Thyroid gland (tissue), 4 donors: ENCODE results near the gene SLC13A3. TPM values are rescaled to one million over a fixed set of nuclear protein-coding genes. Genes with fewer than 3 reads are reported as not detected.
A peak's percentile ranks its signal among the peaks of the same experiment; 100 is the strongest.

Source experiments
- DNase-seq, 2 donors: peaks; one replicate each; pipeline ENCODE4 v3.0.0-alpha.2; 2019
- H3K27ac ChIP-seq, 3 donors: fragments of 200-600 bp; sonication (generic); 1 replicate in 2 of 3; 2 replicates in 1 of 3; pipeline ENCODE4 v1.5.1; 2016 to 2019; ENCODE audit warnings: mild to moderate bottlenecking in 1 of 3, moderate library complexity in 1 of 3
- H3K27me3 ChIP-seq: fragments of 200-600 bp; sonication (generic); one replicate; pipeline ENCODE4 v1.5.1; 2019
- H3K36me3 ChIP-seq, 2 donors: fragments of 200-600 bp; sonication (generic); one replicate each; pipeline ENCODE4 v1.5.1; 2016 to 2019
- H3K4me1 ChIP-seq, 2 donors: fragments of 200-600 bp; sonication (generic); one replicate each; pipeline ENCODE4 v1.5.1; 2017 to 2019
- H3K4me3 ChIP-seq, 3 donors: fragments of 200-600 bp; sonication (generic); replicated peaks in 1 of 3; 1 replicate in 2 of 3; 2 replicates in 1 of 3; pipeline ENCODE4 v1.5.1; 2016; ENCODE audit warnings: mild to moderate bottlenecking in 1 of 3
- H3K9me3 ChIP-seq: fragments of 200-600 bp; sonication (generic); one replicate; pipeline ENCODE4 v1.5.1; 2017
- POLR2A ChIP-seq, 2 donors: fragments of 450-650 bp; IDR thresholded peaks; one replicate each; pipeline ENCODE4 v1.6.1; 2017; ENCODE audit warnings: antibody characterized with exemption in 2 of 2, mild to moderate bottlenecking in 2 of 2, moderate library complexity in 1 of 2
- WGBS, 2 donors: methylation state at CpG; one replicate each; pipeline ENCODE4 v1.1.5; 2017; 5-methylcytosine and 5-hydroxymethylcytosine counted together
- intact Hi-C: fragments of 100-400 bp; cut with DNase I; formaldehyde crosslinking; loops from one replicate; pipeline ENCODE4 v1.15.1; 2023
- total RNA-seq, 4 donors: library from RNA; depleted of rRNA; stranded (reverse); fragments of >200 nt; gene quantifications; one replicate each; pipeline ENCODE4 v1.2.3, GENCODE V29; 2016
- TF ChIP-seq, protein P1 (sequence below), 6 experiments: fragments of 200-600 bp in 3 of 6; fragments of 450-650 bp in 3 of 6; sonication (generic) in 3 of 6; IDR thresholded peaks; one replicate each; pipeline ENCODE4 v1.5.1; 2016 to 2019; ENCODE audit warnings: antibody characterized with exemption in 6 of 6, mild to moderate bottlenecking in 2 of 6, inconsistent platforms in 1 of 6, moderate library complexity in 1 of 6

The SLC13A3 gene, protein sequence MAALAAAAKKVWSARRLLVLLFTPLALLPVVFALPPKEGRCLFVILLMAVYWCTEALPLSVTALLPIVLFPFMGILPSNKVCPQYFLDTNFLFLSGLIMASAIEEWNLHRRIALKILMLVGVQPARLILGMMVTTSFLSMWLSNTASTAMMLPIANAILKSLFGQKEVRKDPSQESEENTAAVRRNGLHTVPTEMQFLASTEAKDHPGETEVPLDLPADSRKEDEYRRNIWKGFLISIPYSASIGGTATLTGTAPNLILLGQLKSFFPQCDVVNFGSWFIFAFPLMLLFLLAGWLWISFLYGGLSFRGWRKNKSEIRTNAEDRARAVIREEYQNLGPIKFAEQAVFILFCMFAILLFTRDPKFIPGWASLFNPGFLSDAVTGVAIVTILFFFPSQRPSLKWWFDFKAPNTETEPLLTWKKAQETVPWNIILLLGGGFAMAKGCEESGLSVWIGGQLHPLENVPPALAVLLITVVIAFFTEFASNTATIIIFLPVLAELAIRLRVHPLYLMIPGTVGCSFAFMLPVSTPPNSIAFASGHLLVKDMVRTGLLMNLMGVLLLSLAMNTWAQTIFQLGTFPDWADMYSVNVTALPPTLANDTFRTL
- total RNA-seq = 1 to 10 TPM; 1.8 to 4.2 (median 2.1) TPM

DNA sequence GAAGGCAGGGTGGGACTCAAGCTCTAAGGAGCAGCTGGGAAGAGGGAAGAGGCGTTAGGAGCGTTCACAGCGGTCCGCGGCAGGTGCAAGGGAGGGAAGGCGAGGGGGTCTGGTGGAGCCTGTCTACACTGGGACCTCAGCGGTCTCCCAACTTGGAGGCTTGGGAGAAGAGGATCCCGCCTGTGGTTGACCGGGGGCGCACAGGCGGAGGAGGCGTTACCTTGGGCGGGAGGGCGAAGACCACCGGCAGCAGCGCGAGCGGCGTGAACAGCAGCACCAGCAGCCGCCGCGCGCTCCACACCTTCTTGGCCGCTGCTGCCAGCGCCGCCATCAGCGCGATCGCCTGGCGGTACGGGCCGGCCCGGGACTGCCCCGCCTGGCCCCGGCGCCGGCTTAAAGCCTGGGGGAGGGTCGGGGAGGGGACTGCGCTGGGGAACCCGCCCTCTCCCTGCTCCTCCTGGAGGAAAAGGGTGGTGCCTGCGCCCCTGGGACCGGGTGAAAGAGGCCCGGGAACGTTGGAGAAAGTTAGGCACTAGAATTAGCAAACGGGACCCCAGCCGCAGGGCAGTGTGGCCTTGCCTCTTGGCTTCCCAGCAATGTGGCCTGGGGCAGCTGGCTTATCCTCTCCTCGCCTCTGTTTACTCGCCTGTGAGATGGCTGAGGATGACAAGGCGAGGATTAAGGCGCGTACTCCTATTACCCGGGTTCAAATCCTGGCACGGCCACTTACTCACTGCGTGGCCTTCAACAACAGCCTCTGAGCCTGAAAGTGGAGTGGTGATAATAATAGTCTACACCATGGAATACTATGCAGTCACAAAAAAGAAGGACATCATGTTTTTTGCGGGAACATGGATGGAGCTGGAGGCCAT is at the start of gene SLC13A3:
Gene SLC13A3 (minus strand): TSS at position 369 of the 872 bp plus-strand sequence. CDS start 38 bp downstream, at position 331.
- no peaks in the 10 kb centered on the region for H3K9me3 ChIP-seq
- H3K27me3 ChIP-seq = no peaks in the 10 kb centered on the region
- no peak within 1 kb of the TSS for H3K27ac ChIP-seq
- WGBS, 2 donors = 29 to 48% methylated on average over 21 to 32 of the region's 55 CpGs
- H3K36me3 ChIP-seq = no peaks in the 10 kb centered on the region
- H3K4me3 ChIP-seq = no peak within 1 kb of the TSS
- TF ChIP-seq, protein P1, sequence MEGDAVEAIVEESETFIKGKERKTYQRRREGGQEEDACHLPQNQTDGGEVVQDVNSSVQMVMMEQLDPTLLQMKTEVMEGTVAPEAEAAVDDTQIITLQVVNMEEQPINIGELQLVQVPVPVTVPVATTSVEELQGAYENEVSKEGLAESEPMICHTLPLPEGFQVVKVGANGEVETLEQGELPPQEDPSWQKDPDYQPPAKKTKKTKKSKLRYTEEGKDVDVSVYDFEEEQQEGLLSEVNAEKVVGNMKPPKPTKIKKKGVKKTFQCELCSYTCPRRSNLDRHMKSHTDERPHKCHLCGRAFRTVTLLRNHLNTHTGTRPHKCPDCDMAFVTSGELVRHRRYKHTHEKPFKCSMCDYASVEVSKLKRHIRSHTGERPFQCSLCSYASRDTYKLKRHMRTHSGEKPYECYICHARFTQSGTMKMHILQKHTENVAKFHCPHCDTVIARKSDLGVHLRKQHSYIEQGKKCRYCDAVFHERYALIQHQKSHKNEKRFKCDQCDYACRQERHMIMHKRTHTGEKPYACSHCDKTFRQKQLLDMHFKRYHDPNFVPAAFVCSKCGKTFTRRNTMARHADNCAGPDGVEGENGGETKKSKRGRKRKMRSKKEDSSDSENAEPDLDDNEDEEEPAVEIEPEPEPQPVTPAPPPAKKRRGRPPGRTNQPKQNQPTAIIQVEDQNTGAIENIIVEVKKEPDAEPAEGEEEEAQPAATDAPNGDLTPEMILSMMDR (IDR thresholded peaks at IDR 0.05) = no peak
- no peak for TF ChIP-seq POLR2A (IDR thresholded peaks at IDR 0.05)
- no peaks in the 10 kb centered on the region for H3K4me1 ChIP-seq
- peak; percentile 10 to 20 for DNase-seq
- intact Hi-C loops = no loop called here

DNA sequence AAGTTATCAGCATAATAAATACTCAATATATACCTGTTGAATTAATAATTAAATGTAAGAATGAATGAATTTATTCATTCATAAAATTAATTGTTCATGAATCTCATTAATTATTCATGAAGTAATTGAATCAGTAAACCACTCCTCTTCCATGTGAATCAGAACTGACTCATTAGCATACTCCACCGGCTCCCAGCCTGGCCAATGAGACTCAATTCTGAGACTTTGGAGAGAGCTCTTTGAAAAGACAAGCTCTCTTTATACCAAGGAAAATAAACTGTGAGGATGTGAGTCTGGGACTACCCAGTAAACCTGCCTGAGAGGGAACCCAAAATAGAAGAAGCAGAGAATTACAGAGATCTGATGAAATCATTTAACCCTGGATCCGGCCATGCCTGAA is 49.8 kb upstream of the SLC13A3 start:
- H3K4me3 ChIP-seq = no peak overlapping the region
- no peaks in the 10 kb centered on the region for H3K36me3 ChIP-seq
- TF ChIP-seq POLR2A (IDR thresholded peaks at IDR 0.05) = no peak
- TF ChIP-seq, protein P1 (IDR thresholded peaks at IDR 0.05) = no peak
- no peaks in the 10 kb centered on the region for H3K9me3 ChIP-seq
- no peaks in the 10 kb centered on the region for H3K27me3 ChIP-seq
- no peak overlapping the region for H3K27ac ChIP-seq
- 75 to 88% methylated on average over 2 of the region's 2 CpGs for WGBS, 2 donors
- no peak for DNase-seq
- intact Hi-C loops = no loop called here
- H3K4me1 ChIP-seq = no peaks in the 10 kb centered on the region

DNA sequence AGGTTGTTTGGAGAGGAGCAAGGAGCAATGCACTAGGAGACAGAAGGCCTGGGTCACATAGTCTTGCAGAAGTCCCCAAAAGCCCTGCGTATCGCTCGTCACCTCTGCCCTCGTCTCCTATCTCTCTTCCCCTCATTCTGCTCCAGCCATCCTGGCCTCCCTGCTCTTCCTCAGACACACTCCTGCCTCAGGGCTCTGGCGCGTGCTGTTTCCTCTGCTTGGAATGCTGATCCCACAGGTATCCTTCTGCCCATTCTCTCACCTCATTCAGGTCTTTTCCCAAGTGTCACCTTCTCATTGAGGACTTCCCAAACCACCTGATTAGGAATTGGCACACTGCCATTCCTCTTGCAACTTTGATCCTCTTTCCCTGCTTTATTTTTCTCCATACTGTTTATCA is 49.2 kb upstream of the SLC13A3 start:
- Histone ChIP-seq H3K9me3 (no peaks in the 10 kb centered on the region), H3K4me1 (no peaks in the 10 kb centered on the region), H3K36me3 (no peaks in the 10 kb centered on the region), H3K27me3 (no peaks in the 10 kb centered on the region), H3K4me3 (no peak overlapping the region), H3K27ac (no peak overlapping the region)
- intact Hi-C loops = no loop called here
- no peak for DNase-seq
- TF ChIP-seq POLR2A (IDR thresholded peaks at IDR 0.05) = no peak
- TF ChIP-seq, protein P1 (IDR thresholded peaks at IDR 0.05) = no peak
- WGBS, 2 donors = 83 to 91% methylated on average over 6 of the region's 6 CpGs

DNA sequence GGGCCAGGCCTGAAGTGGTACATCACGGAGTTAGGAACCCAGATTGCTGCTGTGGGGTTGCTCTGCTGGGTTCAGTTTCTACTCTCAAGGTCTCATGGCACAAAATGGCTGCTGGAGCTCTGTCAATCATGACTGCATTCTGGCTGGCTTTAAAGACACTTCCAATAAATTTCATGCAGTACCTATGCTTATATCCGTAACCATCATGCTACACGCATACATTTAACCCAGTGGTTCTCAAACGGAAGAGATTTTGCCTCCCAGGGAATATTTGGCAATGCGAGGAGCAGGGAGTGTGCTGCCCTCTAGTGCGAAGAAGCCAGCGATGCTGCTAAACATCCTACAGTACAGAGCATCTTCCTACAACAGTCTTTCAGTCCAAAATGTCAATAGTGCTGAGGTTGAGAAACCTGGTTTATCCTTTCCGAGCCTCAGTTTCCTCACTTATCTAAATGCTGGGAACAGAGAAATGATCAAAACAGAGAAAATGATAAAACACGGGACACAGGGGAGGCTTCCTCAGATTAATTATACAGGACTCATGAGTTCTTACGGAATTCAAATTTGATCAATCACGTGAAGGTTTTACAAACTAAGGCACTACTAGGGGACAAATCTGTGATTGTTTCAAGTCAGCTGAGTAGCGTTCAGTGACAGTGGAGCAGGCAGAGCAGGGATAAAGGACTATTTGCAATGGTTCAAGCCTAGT is 48.5 kb upstream of the SLC13A3 start:
- Histone ChIP-seq H3K4me1 (no peaks in the 10 kb centered on the region), H3K9me3 (no peaks in the 10 kb centered on the region), H3K36me3 (no peaks in the 10 kb centered on the region), H3K27me3 (no peaks in the 10 kb centered on the region), H3K27ac (no peak overlapping the region), H3K4me3 (no peak overlapping the region)
- DNase-seq = no peak
- WGBS, 2 donors = 46 to 50% methylated on average over 12 of the region's 12 CpGs
- TF ChIP-seq POLR2A (IDR thresholded peaks at IDR 0.05) = no peak
- TF ChIP-seq, protein P1 (IDR thresholded peaks at IDR 0.05) = peak in 2 of 6 experiments; percentile 20 to 37
- intact Hi-C loops = no loop called here
